GM12891 (cell line): ENCODE data around the gene TRERF1.
A peak's percentile ranks its signal among the peaks of the same experiment; 100 is the strongest.

ENCODE experiments used
- DNase-seq: peaks from one replicate; pipeline ENCODE4 v3.0.0; 2011; ENCODE audit warnings: low spot score; ENCODE audit not compliant: insufficient read length
- FAIRE-seq: peaks from 2 replicates; lab custom pipeline; 2011; peaks lifted over from hg19 to GRCh38; lab: Jason Lieb, UNC
- PAX5 ChIP-seq: IDR thresholded peaks from 2 replicates; pipeline ENCODE4 v1.6.1; 2011; ENCODE audit warnings: low read length, moderate library complexity, mild to moderate bottlenecking; ENCODE audit not compliant: insufficient read depth, severe bottlenecking
- POLR2A ChIP-seq: IDR thresholded peaks from 2 replicates; pipeline ENCODE4 v1.6.1; 2011; ENCODE audit warnings: low read depth, low read length, control low read depth
- POLR2AphosphoS5 ChIP-seq: IDR thresholded peaks from 2 replicates; pipeline ENCODE4 v1.6.1; 2011; ENCODE audit warnings: low read depth, low read length, control low read depth
- POU2F2 ChIP-seq: IDR thresholded peaks from 2 replicates; pipeline ENCODE4 v1.6.1; 2011; ENCODE audit warnings: low read depth, mild to moderate bottlenecking, control low read depth, low read length, moderate library complexity
- SPI1 ChIP-seq: IDR thresholded peaks from 2 replicates; pipeline ENCODE4 v1.6.1; 2011; ENCODE audit warnings: low read depth, low read length, control low read depth
- TAF1 ChIP-seq: IDR thresholded peaks from 2 replicates; pipeline ENCODE4 v1.6.1; 2011; ENCODE audit warnings: low read depth, low read length, control low read depth

The TRERF1 gene

GRCh38 chr6:42427871-42428270 lies 23.9 kb downstream of the TRERF1 start:
- DNase-seq (no peak), FAIRE-seq (no peak)
- TF ChIP-seq POU2F2 = no peak
- TF ChIP-seq TAF1 = no peak

DNA sequence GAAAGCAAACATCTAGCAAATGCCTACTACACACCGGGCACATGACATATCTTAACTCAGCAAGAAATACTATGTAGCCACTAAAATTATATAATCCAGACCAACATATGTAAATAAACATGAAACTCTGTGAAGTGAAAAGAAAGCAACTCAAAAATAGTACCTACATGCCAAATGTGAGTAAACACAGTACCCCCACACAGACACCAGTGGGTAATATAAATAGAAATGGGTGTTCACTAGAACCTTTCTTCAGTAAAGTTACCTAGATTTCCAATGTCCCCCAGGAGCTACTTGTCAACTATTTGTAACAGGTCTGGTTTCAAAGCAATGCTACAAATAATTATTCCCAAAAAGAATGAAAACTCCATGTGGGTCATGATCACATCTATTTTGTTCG lies 25.5 kb downstream of the TRERF1 start:
- TF ChIP-seq PAX5 = no peak
- no peak for TF ChIP-seq POLR2A
- no peak for TF ChIP-seq POU2F2
- no peak for TF ChIP-seq SPI1
- FAIRE-seq (no peak), DNase-seq (no peak)

DNA sequence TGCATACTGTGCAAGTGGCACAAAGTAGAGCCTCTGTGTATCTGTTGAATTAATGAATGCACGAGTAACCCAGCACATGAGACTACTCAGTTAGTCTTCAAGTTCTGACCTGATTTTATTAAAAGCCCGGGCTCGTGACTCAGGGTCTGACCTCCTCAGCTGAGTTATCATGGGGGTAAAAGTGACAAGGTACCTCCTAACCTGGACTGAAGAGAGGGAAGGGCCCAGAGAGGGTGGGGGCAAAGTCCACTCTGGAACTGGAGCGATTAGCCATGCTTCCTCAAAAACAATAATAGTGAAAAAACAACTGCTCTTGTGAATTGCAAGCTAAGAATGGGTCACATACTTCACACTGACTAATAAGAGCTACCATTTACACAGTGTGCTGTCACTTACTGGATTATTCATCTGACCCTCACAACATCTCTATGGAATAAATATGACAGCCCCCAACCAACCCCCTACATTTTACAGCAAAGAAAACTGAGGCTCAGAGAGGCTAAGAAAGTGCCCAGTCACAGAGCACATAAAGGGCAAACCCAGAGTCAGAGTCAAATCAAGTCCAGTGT lies 26.7 kb downstream of the TRERF1 start:
- TF ChIP-seq TAF1 = no peak
- TF ChIP-seq POLR2A = no peak
- DNase-seq = no peak
- peak; percentile 41 for FAIRE-seq

DNA sequence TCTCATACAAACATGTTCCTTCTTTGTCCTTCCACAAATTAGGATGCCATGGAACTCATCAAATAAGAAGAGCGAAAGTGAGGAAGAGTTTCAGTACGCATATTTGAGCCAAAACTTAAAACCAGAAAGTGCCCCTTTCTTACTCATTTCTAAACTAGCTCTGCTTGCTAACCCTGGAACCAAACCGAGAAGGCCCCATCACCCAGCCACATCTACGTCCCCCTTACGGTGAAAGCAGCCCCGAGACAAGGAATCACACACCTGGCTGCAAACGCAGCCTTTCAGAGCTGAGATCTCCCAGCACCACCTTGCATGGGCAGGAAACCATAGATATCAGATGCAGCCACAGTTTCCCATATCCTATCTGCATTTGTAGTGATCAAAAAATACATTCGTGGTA lies 28.5 kb downstream of the TRERF1 start:
- TF ChIP-seq PAX5 (peak; percentile 74), POU2F2 (peak; percentile 70; the same call in 1 of the 2 replicates), SPI1 (0 out of 2 replicates have a peak, but pooled peaks have one; percentile 0), POLR2A (no peak), TAF1 (no peak), POLR2AphosphoS5 (no peak)
- peak; percentile 93 for FAIRE-seq
- DNase-seq = peak; percentile 39

DNA sequence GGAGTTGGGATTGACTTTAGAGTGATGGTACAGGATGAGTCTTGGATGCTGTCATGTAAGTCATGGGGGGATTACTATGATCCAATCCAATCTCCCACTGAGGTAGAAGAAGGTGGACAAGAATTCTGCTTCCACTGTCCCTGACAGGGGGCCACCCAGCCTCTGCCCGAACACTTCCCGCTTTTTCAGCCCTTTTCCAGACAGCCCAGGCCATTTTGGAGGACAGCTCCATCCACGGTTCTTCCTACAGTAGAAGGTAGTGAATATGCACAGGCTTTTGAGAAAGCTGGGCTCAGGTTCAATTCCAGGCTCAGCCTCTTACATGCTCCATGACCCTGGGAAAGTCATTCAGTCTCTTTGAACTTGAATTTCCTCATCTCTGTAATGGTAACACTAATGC lies 31.0 kb downstream of the TRERF1 start:
- FAIRE-seq (no peak), DNase-seq (no peak)
- TF ChIP-seq SPI1 = no peak

DNA sequence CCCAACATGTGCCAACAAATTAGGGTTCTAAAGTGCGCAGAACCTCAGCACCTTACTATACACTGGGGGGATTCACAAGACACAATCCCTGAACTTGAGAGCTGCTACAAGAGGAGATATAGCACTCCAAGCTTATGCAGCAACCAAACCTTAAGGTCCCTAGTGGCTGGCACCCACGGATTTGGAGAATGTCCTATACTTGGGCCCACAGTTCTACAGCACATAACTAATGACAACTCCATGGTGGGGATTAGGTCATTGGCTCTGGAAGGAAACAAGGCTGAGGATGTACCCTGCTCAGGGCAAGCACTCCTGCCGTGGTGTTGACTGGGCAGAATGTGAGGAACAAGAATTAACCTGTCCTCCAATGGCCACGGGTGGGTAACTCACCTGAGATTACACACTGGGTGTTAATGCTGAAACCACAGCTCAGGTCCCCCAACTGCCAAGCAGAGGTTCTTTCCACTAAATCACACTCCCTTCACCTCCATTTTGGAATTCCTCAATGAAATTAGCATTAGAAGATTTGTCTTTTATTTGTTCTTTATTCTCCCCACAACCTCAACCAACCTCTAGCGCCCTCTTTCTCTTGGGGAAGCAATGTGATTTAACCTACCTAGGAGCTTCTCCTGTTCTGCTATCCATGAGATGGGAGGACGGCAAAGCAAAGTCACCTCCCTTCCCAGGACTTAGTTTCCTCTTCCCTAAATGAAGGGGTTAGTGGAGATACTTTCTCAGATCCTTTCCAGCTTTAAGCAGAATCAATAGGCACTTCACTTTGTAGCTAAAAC lies 32.0 kb downstream of the TRERF1 start:
- DNase-seq (no peak), FAIRE-seq (no peak)
- TF ChIP-seq POLR2A (no peak), POLR2AphosphoS5 (no peak), POU2F2 (no peak), TAF1 (no peak), SPI1 (no peak), PAX5 (no peak)

DNA sequence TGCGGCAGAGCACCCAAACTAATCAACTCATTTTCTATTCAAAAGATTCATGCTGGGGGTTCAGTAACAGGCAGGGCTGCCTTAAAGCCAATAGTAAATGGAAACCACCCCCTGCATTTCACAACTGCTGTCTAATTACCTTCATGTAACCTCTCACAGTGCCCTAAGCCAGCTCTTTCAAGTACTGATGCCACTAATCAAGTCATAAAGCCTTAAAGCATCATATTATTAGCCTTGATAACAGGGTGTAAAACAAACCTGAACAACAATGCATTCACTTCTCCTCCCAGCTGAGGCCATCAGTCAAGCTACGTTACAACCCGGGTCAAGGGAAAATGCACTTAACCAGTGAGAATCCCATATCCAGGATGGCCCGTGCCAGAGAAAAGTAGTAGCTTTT lies 33.0 kb downstream of the TRERF1 start:
- FAIRE-seq (no peak), DNase-seq (no peak)
- TF ChIP-seq POLR2AphosphoS5 (no peak), POU2F2 (no peak), PAX5 (no peak), TAF1 (no peak), SPI1 (no peak), POLR2A (no peak)

GRCh38 chr6:42417641-42418112 lies 34.0 kb downstream of the TRERF1 start:
- FAIRE-seq (no peak), DNase-seq (no peak)
- no peak for TF ChIP-seq PAX5
- TF ChIP-seq POU2F2 = no peak
- TF ChIP-seq TAF1 = no peak
- no peak for TF ChIP-seq POLR2A
- TF ChIP-seq SPI1 = no peak
- no peak for TF ChIP-seq POLR2AphosphoS5

DNA sequence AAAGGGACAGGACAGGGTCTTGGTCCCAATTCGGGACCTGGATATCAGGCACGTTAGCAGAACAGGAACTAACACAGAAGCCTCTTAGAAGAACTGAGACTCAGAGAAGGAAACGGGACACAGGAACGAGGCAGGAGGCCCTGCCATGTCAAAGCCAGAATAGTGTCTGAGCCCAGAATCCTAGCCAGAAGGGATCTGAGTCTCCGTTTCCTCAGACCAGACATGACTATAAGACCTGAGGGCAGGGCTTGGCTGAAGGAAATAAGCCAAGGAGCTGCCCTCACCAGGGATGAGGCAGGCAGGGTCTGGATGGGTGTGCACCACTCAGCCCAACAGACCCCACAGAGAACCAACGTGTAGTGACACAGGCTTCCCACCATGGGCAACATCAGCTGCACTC lies 40.3 kb downstream of the TRERF1 start:
- TF ChIP-seq SPI1 (no peak), POLR2AphosphoS5 (no peak), POLR2A (no peak), PAX5 (no peak), TAF1 (no peak), POU2F2 (no peak)
- DNase-seq = no peak
- FAIRE-seq = no peak

GRCh38 chr6:42410861-42411260 lies 40.9 kb downstream of the TRERF1 start:
- no peak for DNase-seq

More at GRCh38 chr6:42410861-42411260, 40.9 kb downstream of the TRERF1 start:
- no peak for TF ChIP-seq POLR2A
- TF ChIP-seq TAF1 = no peak
- no peak for FAIRE-seq
